Colonic mucosa (tissue), 4 donors: Measurements from ENCODE around the gene NR3C2. TPM values are rescaled to one million over a fixed set of nuclear protein-coding genes. Genes with fewer than 3 reads are reported as not detected.

Experiments used
- DNase-seq: peaks from one replicate; pipeline ENCODE4 v3.0.0-alpha.2; 2020
- H3K27ac ChIP-seq: fragments of 200-600 bp; one replicate; pipeline ENCODE4 v1.8.0; 2021
- H3K27me3 ChIP-seq: fragments of 200-600 bp; one replicate; pipeline ENCODE4 v1.8.0; 2021
- H3K36me3 ChIP-seq: fragments of 200-600 bp; one replicate; pipeline ENCODE4 v1.8.0; 2021
- H3K4me1 ChIP-seq: fragments of 200-600 bp; one replicate; pipeline ENCODE4 v1.8.0; 2021; ENCODE audit warnings: mild to moderate bottlenecking
- H3K4me3 ChIP-seq: fragments of 200-600 bp; one replicate; pipeline ENCODE4 v1.8.0; 2021
- H3K9ac ChIP-seq, 2 donors: one replicate each; pipeline ENCODE4 v1.7.0; 2013; ENCODE audit warnings: control low read depth in 2 of 2, low read depth in 2 of 2, low read length in 2 of 2
- H3K9me3 ChIP-seq: fragments of 200-600 bp; one replicate; pipeline ENCODE4 v1.8.0; 2021
- CTCF ChIP-seq: fragments of 200-600 bp; IDR thresholded peaks from one replicate; pipeline ENCODE4 v1.8.0; 2022; ENCODE audit warnings: antibody characterized with exemption, mild to moderate bottlenecking
- intact Hi-C: fragments of 100-400 bp; cut with DNase I; formaldehyde crosslinking; loops from one replicate; pipeline ENCODE4 v1.14.1; 2022
- total RNA-seq, 2 donors: library from RNA; stranded (reverse); fragmentation: NEBNext Ultra II Directional in 1 of 2; extraction: Animal tissue kit (Norgen Biotek cat#: 25700) in 1 of 2; gene quantifications; one replicate each; pipeline ENCODE4 v1.2.1, GENCODE V29; 2021
- donor health status: healthy.
- donor health status: DM: no; HTN: no; CAD: no.
- donor health status: DM: no; HTN: no; CAD: no.

The NR3C2 gene
- total RNA-seq, 2 donors from 2014 or later: 74.8 to 96.0 TPM

GRCh38 chr4:148164557-148164956 lies 277.7 kb downstream of the NR3C2 start:
- DNase-seq: no peak
- Histone ChIP-seq H3K4me3 (no peak overlapping the region), H3K4me1 (no peaks in the 10 kb centered on the region), H3K9me3 (no peaks in the 10 kb centered on the region), H3K27ac (no peak overlapping the region), H3K9ac (no peak overlapping the region), H3K27me3 (no peaks in the 10 kb centered on the region), H3K36me3 (no peaks in the 10 kb centered on the region)
- TF ChIP-seq CTCF: no peak
- intact Hi-C loops: no loop called here

- no peaks in the 10 kb centered on the region for H3K36me3 ChIP-seq
- DNase-seq: no peak
- no peak overlapping the region for H3K9ac ChIP-seq
- H3K4me3 ChIP-seq: no peak overlapping the region
- H3K9me3 ChIP-seq: no peaks in the 10 kb centered on the region
- no peaks in the 10 kb centered on the region for H3K27me3 ChIP-seq
- intact Hi-C loops: no loop called here
- no peaks in the 10 kb centered on the region for H3K4me1 ChIP-seq
- H3K27ac ChIP-seq: no peak overlapping the region
- no peak for TF ChIP-seq CTCF
Observed at GRCh38 chr4:148162991-148163390, 279.2 kb downstream of the NR3C2 start.

GRCh38 chr4:148162519-148162918 lies 279.7 kb downstream of the NR3C2 start:
- H3K9me3 ChIP-seq: no peaks in the 10 kb centered on the region
- no peak for DNase-seq
- peak overlapping the region; percentile 26 for H3K27ac ChIP-seq
- no peaks in the 10 kb centered on the region for H3K36me3 ChIP-seq
- H3K27me3 ChIP-seq: no peaks in the 10 kb centered on the region
- TF ChIP-seq CTCF: no peak
- H3K9ac ChIP-seq: no peak overlapping the region
- intact Hi-C loops: no loop called here
- H3K4me1 ChIP-seq: no peaks in the 10 kb centered on the region
- no peak overlapping the region for H3K4me3 ChIP-seq

GRCh38 chr4:148161601-148162000 lies 280.6 kb downstream of the NR3C2 start:
- Histone ChIP-seq H3K4me1 (no peaks in the 10 kb centered on the region), H3K9ac (no peak overlapping the region), H3K27ac (peak overlapping the region; percentile 26), H3K9me3 (no peaks in the 10 kb centered on the region), H3K36me3 (no peaks in the 10 kb centered on the region), H3K27me3 (no peaks in the 10 kb centered on the region), H3K4me3 (no peak overlapping the region)
- no peak for DNase-seq
- TF ChIP-seq CTCF: no peak
- intact Hi-C loops: no loop called here

- Histone ChIP-seq H3K27me3 (no peaks in the 10 kb centered on the region), H3K9me3 (no peaks in the 10 kb centered on the region), H3K36me3 (no peaks in the 10 kb centered on the region), H3K9ac (no peak overlapping the region), H3K4me1 (no peaks in the 10 kb centered on the region), H3K27ac (no peak overlapping the region), H3K4me3 (no peak overlapping the region)
- no peak for TF ChIP-seq CTCF
- DNase-seq: no peak
- intact Hi-C loops: no loop called here
Observed at GRCh38 chr4:148159793-148160192, 282.4 kb downstream of the NR3C2 start.

- H3K9ac ChIP-seq: no peak overlapping the region
- no peaks in the 10 kb centered on the region for H3K9me3 ChIP-seq
- H3K27me3 ChIP-seq: no peaks in the 10 kb centered on the region
- no peak overlapping the region for H3K4me3 ChIP-seq
- no peak overlapping the region for H3K27ac ChIP-seq
- H3K4me1 ChIP-seq: no peaks in the 10 kb centered on the region
- H3K36me3 ChIP-seq: no peaks in the 10 kb centered on the region
- DNase-seq: no peak
- intact Hi-C loops: no loop called here
- no peak for TF ChIP-seq CTCF
Observed at GRCh38 chr4:148154769-148155168, 287.4 kb downstream of the NR3C2 start.
